LNCAP (cell line): ENCODE measurements around the gene LY9.

Source experiments
- CTCF ChIP-seq: fragments of 450-650 bp; IDR thresholded peaks from 2 replicates; pipeline ENCODE4 v1.5.1; 2017; ENCODE audit warnings: mild to moderate bottlenecking

Gene LY9

GRCh38 chr1:160789051-160789701, 6.8 kb upstream of the LY9 start:
- no peak for TF ChIP-seq CTCF

- TF ChIP-seq CTCF, result no peak
Measured at GRCh38 chr1:160789702-160790611, 6.0 kb upstream of the LY9 start.

- TF ChIP-seq CTCF, result no peak
Measured at GRCh38 chr1:160794376-160794775, 1.6 kb upstream of the LY9 start.

GRCh38 chr1:160797271-160797709, 1.3 kb downstream of the LY9 start:
- no peak for TF ChIP-seq CTCF

GRCh38 chr1:160797861-160798273, 1.9 kb downstream of the LY9 start:
- TF ChIP-seq CTCF, result no peak

GRCh38 chr1:160798439-160798838, 2.5 kb downstream of the LY9 start:
- TF ChIP-seq CTCF, result no peak

- no peak for TF ChIP-seq CTCF
Measured at GRCh38 chr1:160799641-160800040, 3.7 kb downstream of the LY9 start.
